Mesenchymal stem cell (in vitro differentiated cells and primary cell): ENCODE results near the gene TBC1D8.

ENCODE experiments used
- DNase-seq: peaks from one replicate; pipeline ENCODE4 v3.0.0-alpha.2; 2013
- H2AFZ ChIP-seq: one replicate; pipeline ENCODE4 v1.6.1; 2013; ENCODE audit warnings: low read depth, mild to moderate bottlenecking, control low read depth, inconsistent platforms, low read length, moderate library complexity
- H2AK5ac ChIP-seq: 2 replicates; pipeline ENCODE4 v1.6.1; 2013; ENCODE audit warnings: low read length, moderate library complexity, mild to moderate bottlenecking, inconsistent platforms; ENCODE audit not compliant: severe bottlenecking
- H2BK120ac ChIP-seq: one replicate; pipeline ENCODE4 v1.6.1; 2013; ENCODE audit warnings: low read depth, mild to moderate bottlenecking, inconsistent platforms, low read length, moderate library complexity
- H2BK12ac ChIP-seq, 2 experiments: one replicate each; pipeline ENCODE4 v1.6.1; 2013; ENCODE audit warnings: inconsistent platforms in 2 of 2, low read length in 2 of 2, mild to moderate bottlenecking in 2 of 2, moderate library complexity in 2 of 2, control low read depth in 1 of 2
- H2BK15ac ChIP-seq: one replicate; pipeline ENCODE4 v1.6.1; 2013; ENCODE audit warnings: mild to moderate bottlenecking, low read depth, inconsistent platforms; ENCODE audit not compliant: poor library complexity, severe bottlenecking
- H2BK5ac ChIP-seq: 2 replicates; pipeline ENCODE4 v1.6.1; 2013; ENCODE audit warnings: low read depth, mild to moderate bottlenecking, low read length, control low read depth, inconsistent platforms; ENCODE audit not compliant: poor library complexity, severe bottlenecking
- H3K14ac ChIP-seq, 2 experiments: one replicate each; pipeline ENCODE4 v1.6.1; 2013; ENCODE audit warnings: inconsistent platforms in 2 of 2, low read length in 2 of 2, control low read depth in 1 of 2, mild to moderate bottlenecking in 1 of 2, moderate library complexity in 1 of 2
- H3K18ac ChIP-seq, 2 experiments: one replicate each; pipeline ENCODE4 v1.6.1; 2013; ENCODE audit warnings: inconsistent platforms in 2 of 2, low read length in 2 of 2, control low read depth in 1 of 2, low read depth in 1 of 2, mild to moderate bottlenecking in 1 of 2
- H3K23ac ChIP-seq, 2 experiments: one replicate each; pipeline ENCODE4 v1.6.1; 2013; ENCODE audit warnings: inconsistent platforms in 2 of 2, low read length in 2 of 2, mild to moderate bottlenecking in 2 of 2, moderate library complexity in 2 of 2, control low read depth in 1 of 2
- H3K27ac ChIP-seq: 2 replicates; pipeline ENCODE4 v1.5.1; 2013; ENCODE audit warnings: mild to moderate bottlenecking, moderate library complexity, low read length, control low read depth, inconsistent platforms; ENCODE audit not compliant: poor library complexity, severe bottlenecking
- H3K27me3 ChIP-seq, 2 experiments: 2 replicates each; pipeline versions ENCODE4 v1.6.1 to v1.7.0; 2013; ENCODE audit warnings: low read length in 2 of 2, mild to moderate bottlenecking in 2 of 2, moderate library complexity in 2 of 2, control low read depth in 1 of 2, inconsistent platforms in 1 of 2; ENCODE audit not compliant: control insufficient read depth in 1 of 2, insufficient read depth in 1 of 2
- H3K36me3 ChIP-seq, 2 experiments: 2 replicates each; pipeline versions ENCODE4 v1.6.1 to v1.7.0; 2013; ENCODE audit warnings: low read length in 2 of 2, control low read depth in 1 of 2, inconsistent platforms in 1 of 2, low read depth in 1 of 2, mild to moderate bottlenecking in 1 of 2; ENCODE audit not compliant: insufficient read depth in 2 of 2, control insufficient read depth in 1 of 2
- H3K4ac ChIP-seq, 2 experiments: one replicate each; pipeline ENCODE4 v1.6.1; 2013; ENCODE audit warnings: inconsistent platforms in 2 of 2, low read length in 2 of 2, mild to moderate bottlenecking in 2 of 2, moderate library complexity in 2 of 2, control low read depth in 1 of 2, low read depth in 1 of 2
- H3K4me1 ChIP-seq: 2 replicates; pipeline ENCODE4 v1.6.1; 2013; ENCODE audit warnings: low read depth, low read length, control low read depth; ENCODE audit not compliant: control insufficient read depth, insufficient read depth
- H3K4me2 ChIP-seq: 2 replicates; pipeline ENCODE4 v1.6.1; 2013; ENCODE audit warnings: low read length, mild to moderate bottlenecking, inconsistent platforms; ENCODE audit not compliant: poor library complexity, severe bottlenecking
- H3K4me3 ChIP-seq, 2 experiments: 2 replicates each; pipeline versions ENCODE4 v1.5.1 to v1.7.0; 2013; ENCODE audit warnings: low read length in 2 of 2, mild to moderate bottlenecking in 2 of 2, control low read depth in 1 of 2, low read depth in 1 of 2; ENCODE audit not compliant: insufficient read depth in 1 of 2
- H3K79me1 ChIP-seq: replicated peaks from 2 replicates; pipeline ENCODE4 v1.6.1; 2013; ENCODE audit warnings: mild to moderate bottlenecking, control low read depth, low read length, inconsistent platforms; ENCODE audit not compliant: poor library complexity, severe bottlenecking
- H3K9ac ChIP-seq: 2 replicates; pipeline ENCODE4 v1.7.0; 2013; ENCODE audit warnings: mild to moderate bottlenecking, low read length, moderate library complexity
- H3K9me3 ChIP-seq: 2 replicates; pipeline ENCODE4 v1.7.0; 2013; ENCODE audit warnings: mild to moderate bottlenecking, low read length; ENCODE audit not compliant: control insufficient read depth
- H4K8ac ChIP-seq: one replicate; pipeline ENCODE4 v1.6.1; 2013; ENCODE audit warnings: inconsistent platforms, mild to moderate bottlenecking, low read length, moderate library complexity
- H4K91ac ChIP-seq: one replicate; pipeline ENCODE4 v1.6.1; 2013; ENCODE audit warnings: mild to moderate bottlenecking, low read length, inconsistent platforms
- whole genome bisulfite sequencing: methylation state at CpG from one replicate; pipeline ENCODE4 v1.1.7; 2013; ENCODE audit warnings: mixed read lengths; 5-methylcytosine and 5-hydroxymethylcytosine counted together

TBC1D8 gene

DNA sequence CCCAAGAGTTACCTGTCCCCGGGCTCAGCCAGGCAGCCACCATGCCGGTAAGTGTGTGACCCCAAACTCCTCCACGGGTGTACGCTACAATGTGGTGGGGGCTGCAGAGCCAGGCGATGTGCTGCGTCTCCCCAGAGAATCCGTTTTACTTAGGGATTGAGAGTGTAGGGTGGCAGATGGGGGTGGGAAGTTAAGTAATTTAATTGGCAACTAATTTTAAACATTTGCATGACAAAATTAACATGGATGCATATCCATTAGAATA lies 175.7 kb downstream of the TBC1D8 start:
- Histone ChIP-seq H3K36me3 (peaks cover 0 to 52% of the 10 kb centered on the region in 2 experiments), H3K4me2 (no peak overlapping the region), H3K18ac (no peak overlapping the region), H3K4me3 (no peak overlapping the region), H3K14ac (no peak overlapping the region), H2BK15ac (no peak overlapping the region), H3K27ac (no peak overlapping the region), H2BK12ac (no peak overlapping the region), H3K27me3 (no peaks in the 10 kb centered on the region), H3K4ac (no peak overlapping the region), H3K23ac (no peak overlapping the region), H2BK120ac (no peak overlapping the region), H3K4me1 (peaks cover 15% of the 10 kb centered on the region), H3K9ac (no peak overlapping the region), H4K8ac (no peak overlapping the region), H2AFZ (no peak overlapping the region), H3K79me1 (no peaks in the 10 kb centered on the region), H4K91ac (no peak overlapping the region), H3K9me3 (no peaks in the 10 kb centered on the region), H2AK5ac (no peak overlapping the region), H2BK5ac (no peak overlapping the region)
- whole genome bisulfite sequencing: 98% methylated on average over 6 of the region's 7 CpGs
- DNase-seq: no peak

GRCh38 chr2:100974712-100975520 lies 176.3 kb downstream of the TBC1D8 start:
- WGBS: 94% methylated on average over 22 of the region's 22 CpGs
- no peak overlapping the region for H4K91ac ChIP-seq
- no peak overlapping the region for H3K4me3 ChIP-seq
- no peak overlapping the region for H3K23ac ChIP-seq
- H3K18ac ChIP-seq: no peak overlapping the region
- no peak overlapping the region for H3K27ac ChIP-seq
- DNase-seq: no peak
- H3K14ac ChIP-seq: no peak overlapping the region
- H3K79me1 ChIP-seq: no peaks in the 10 kb centered on the region
- no peak overlapping the region for H4K8ac ChIP-seq
- H2BK5ac ChIP-seq: no peak overlapping the region
- no peak overlapping the region for H2BK120ac ChIP-seq
- no peak overlapping the region for H3K4me2 ChIP-seq
- H3K36me3 ChIP-seq: peaks cover 0 to 53% of the 10 kb centered on the region in 2 experiments
- H3K27me3 ChIP-seq: no peaks in the 10 kb centered on the region
- H2AFZ ChIP-seq: no peak overlapping the region
- H3K9me3 ChIP-seq: no peaks in the 10 kb centered on the region
- no peak overlapping the region for H3K4ac ChIP-seq
- H2AK5ac ChIP-seq: no peak overlapping the region
- H2BK12ac ChIP-seq: no peak overlapping the region
- H3K9ac ChIP-seq: no peak overlapping the region
- H2BK15ac ChIP-seq: no peak overlapping the region
- peaks cover 15% of the 10 kb centered on the region for H3K4me1 ChIP-seq

DNA sequence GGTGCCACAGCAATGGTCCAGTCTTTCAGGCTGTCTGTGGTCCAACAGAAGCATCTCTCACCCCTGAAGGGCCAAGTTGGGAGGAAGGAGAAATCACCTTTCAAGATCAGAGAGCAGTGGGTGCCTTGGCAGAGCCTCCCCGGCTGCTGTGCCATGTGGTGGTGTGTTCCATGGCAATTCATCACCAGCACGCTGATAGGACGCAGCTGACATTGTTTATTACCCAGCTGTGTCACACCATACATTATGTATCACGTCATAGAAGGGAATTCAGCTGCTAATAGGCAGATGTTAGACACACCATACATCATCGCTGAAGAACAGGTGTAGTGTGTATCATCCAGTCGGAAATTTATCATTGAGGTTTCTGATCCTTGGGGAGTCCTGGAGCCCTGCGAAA lies 178.7 kb downstream of the TBC1D8 start:
- Histone ChIP-seq H2BK5ac (no peak overlapping the region), H2AK5ac (no peak overlapping the region), H3K79me1 (no peaks in the 10 kb centered on the region), H3K4ac (no peak overlapping the region), H3K14ac (no peak overlapping the region), H3K23ac (no peak overlapping the region), H2BK120ac (no peak overlapping the region), H4K8ac (no peak overlapping the region), H3K9me3 (no peaks in the 10 kb centered on the region), H3K9ac (no peak overlapping the region), H3K4me2 (no peak overlapping the region), H2AFZ (no peak overlapping the region), H3K18ac (no peak overlapping the region), H3K36me3 (peaks cover 0 to 70% of the 10 kb centered on the region in 2 experiments), H2BK15ac (no peak overlapping the region), H3K4me3 (no peak overlapping the region), H3K27me3 (no peaks in the 10 kb centered on the region), H3K27ac (no peak overlapping the region), H2BK12ac (no peak overlapping the region), H3K4me1 (peaks cover 11% of the 10 kb centered on the region), H4K91ac (no peak overlapping the region)
- no peak for DNase-seq
- 85% methylated on average over 7 of the region's 7 CpGs for WGBS

DNA sequence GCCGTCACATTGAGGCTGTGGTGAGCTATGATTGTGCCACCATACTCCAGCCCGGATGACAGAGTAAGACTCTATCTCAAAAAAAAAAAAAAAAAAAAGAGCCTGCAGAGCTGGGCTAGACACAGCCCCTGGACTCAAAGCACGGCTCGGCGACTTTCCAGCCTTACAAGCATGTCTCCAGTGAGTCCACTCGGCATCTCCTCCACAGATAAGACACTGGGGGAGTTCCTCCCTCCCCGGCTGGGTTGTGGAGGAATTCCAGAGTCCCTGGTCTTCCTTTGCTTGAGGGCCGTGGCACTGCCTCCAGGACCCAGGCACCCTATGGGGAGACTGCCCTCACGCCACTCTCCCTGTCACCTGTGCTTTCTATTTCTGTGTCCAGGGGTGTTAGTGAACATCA lies 180.0 kb downstream of the TBC1D8 start:
- Histone ChIP-seq H2AFZ (no peak overlapping the region), H3K23ac (no peak overlapping the region), H4K8ac (no peak overlapping the region), H3K27ac (no peak overlapping the region), H3K4me1 (peaks cover 2% of the 10 kb centered on the region), H3K79me1 (no peaks in the 10 kb centered on the region), H2BK120ac (no peak overlapping the region), H4K91ac (no peak overlapping the region), H3K9me3 (no peaks in the 10 kb centered on the region), H3K4me3 (no peak overlapping the region), H2BK15ac (no peak overlapping the region), H2BK12ac (no peak overlapping the region), H3K4me2 (no peak overlapping the region), H3K27me3 (no peaks in the 10 kb centered on the region), H3K36me3 (peaks cover 0 to 61% of the 10 kb centered on the region in 2 experiments), H2AK5ac (no peak overlapping the region), H3K18ac (no peak overlapping the region), H3K9ac (no peak overlapping the region), H2BK5ac (no peak overlapping the region), H3K4ac (no peak overlapping the region), H3K14ac (no peak overlapping the region)
- 92% methylated on average over 9 of the region's 9 CpGs for WGBS
- DNase-seq: no peak
